ENCODE data around the gene SHB. TPM values are rescaled to one million over a fixed set of nuclear protein-coding genes. Genes with fewer than 3 reads are reported as not detected.

SHB gene
- total RNA-seq, 6 experiments from 2014 or later = 12.0 to 43.1 (median 21.9) TPM

- H3K36me3 ChIP-seq = no peaks in the 10 kb centered on the region
- no peaks in the 10 kb centered on the region for H3K9me3 ChIP-seq
- DNase-seq (peak in 2 of 3 donors; percentile 79 to 83), ATAC-seq (peak; percentile 24 to 73 (median 62))
- TF ChIP-seq CTCF (IDR thresholded peaks at IDR 0.05) = no peak
- peak; percentile 25 for TF ChIP-seq POLR2A (IDR thresholded peaks at IDR 0.05)
- 67% methylated on average over 6 of the region's 9 CpGs for WGBS (ENCODE audit: insufficient coverage, low coverage, low lambda C conversion rate, missing lambda C conversion rate)
- H3K27me3 ChIP-seq = no peaks in the 10 kb centered on the region
- H3K4me1 ChIP-seq = peaks cover 0 to 77% (median 33%) of the 10 kb centered on the region in 4 donors
- H3K27ac ChIP-seq = peak overlapping the region in 2 of 3 donors; percentile 7 to 89
- intact Hi-C loops (cut with DNase I) = no loop called here
- no peak overlapping the region for H3K4me3 ChIP-seq
These were observed 39.0 kb downstream of the SHB start for GRCh38 chr9:38029915-38030638.

GRCh38 chr9:38027714-38028113, 41.3 kb downstream of the SHB start:
- intact Hi-C loops (cut with DNase I) = no loop called here
- Histone ChIP-seq H3K36me3 (no peaks in the 10 kb centered on the region), H3K27ac (no peak overlapping the region), H3K4me1 (peaks cover 5 to 94% (median 45%) of the 10 kb centered on the region in 4 donors), H3K4me3 (no peak overlapping the region), H3K9me3 (no peaks in the 10 kb centered on the region), H3K27me3 (no peaks in the 10 kb centered on the region)
- DNase-seq (no peak), ATAC-seq (no peak)
- WGBS (ENCODE audit: insufficient coverage, low coverage, low lambda C conversion rate, missing lambda C conversion rate) = 80% methylated on average over 1 of the region's 6 CpGs
- TF ChIP-seq POLR2A (IDR thresholded peaks at IDR 0.05) = no peak
- no peak for TF ChIP-seq CTCF (IDR thresholded peaks at IDR 0.05)

- intact Hi-C loops (cut with DNase I) = no loop called here
- ATAC-seq = no peak
These were observed 42.0 kb downstream of the SHB start for GRCh38 chr9:38026840-38027527.

More at GRCh38 chr9:38026840-38027527, 42.0 kb downstream of the SHB start:
- TF ChIP-seq CTCF (IDR thresholded peaks at IDR 0.05) (no peak), POLR2A (IDR thresholded peaks at IDR 0.05) (no peak)
- no peak for DNase-seq
- H3K27me3 ChIP-seq = no peaks in the 10 kb centered on the region
- no peaks in the 10 kb centered on the region for H3K9me3 ChIP-seq
- peaks cover 8 to 92% (median 44%) of the 10 kb centered on the region in 4 donors for H3K4me1 ChIP-seq
- no peaks in the 10 kb centered on the region for H3K36me3 ChIP-seq
- 88% methylated on average over 3 of the region's 6 CpGs for WGBS (ENCODE audit: insufficient coverage, low coverage, low lambda C conversion rate, missing lambda C conversion rate)
- H3K27ac ChIP-seq = peak overlapping the region in 2 of 3 donors; percentile 44 to 86
- no peak overlapping the region for H3K4me3 ChIP-seq
